H9 (cell line): Measurements from ENCODE around the gene ATP6AP1. TPM values are rescaled to one million over a fixed set of nuclear protein-coding genes. Genes with fewer than 3 reads are reported as not detected.

ENCODE experiments used
- DNase-seq: peaks from one replicate; pipeline ENCODE4 v3.0.0-alpha.2; 2017
- H2AFZ ChIP-seq: one replicate; pipeline ENCODE4 v1.6.1; 2013; ENCODE audit warnings: mild to moderate bottlenecking, low read length, control low read depth, moderate library complexity
- H2AK5ac ChIP-seq: 2 replicates; pipeline ENCODE4 v1.6.1; 2013; ENCODE audit warnings: low read length, control low read depth, mixed read lengths; ENCODE audit not compliant: insufficient read length
- H2BK120ac ChIP-seq: one replicate; pipeline ENCODE4 v1.6.1; 2013; ENCODE audit warnings: low read depth, mild to moderate bottlenecking, low read length, control low read depth, inconsistent platforms; ENCODE audit not compliant: poor library complexity, severe bottlenecking
- H2BK12ac ChIP-seq: 2 replicates; pipeline ENCODE4 v1.6.1; 2013; ENCODE audit warnings: low read length, control low read depth, mixed read lengths, low read depth; ENCODE audit not compliant: insufficient read length
- H2BK15ac ChIP-seq: 2 replicates; pipeline ENCODE4 v1.6.1; 2013; ENCODE audit warnings: low read depth, low read length, control low read depth
- H2BK20ac ChIP-seq: one replicate; pipeline ENCODE4 v1.6.1; 2013; ENCODE audit warnings: low read depth, mild to moderate bottlenecking, low read length, control low read depth, inconsistent platforms; ENCODE audit not compliant: poor library complexity, severe bottlenecking
- H2BK5ac ChIP-seq: 2 replicates; pipeline ENCODE4 v1.6.1; 2013; ENCODE audit warnings: low read length, control low read depth, mixed read lengths; ENCODE audit not compliant: insufficient read length
- H3K14ac ChIP-seq: 2 replicates; pipeline ENCODE4 v1.6.1; 2013; ENCODE audit warnings: low read length, control low read depth; ENCODE audit not compliant: insufficient read depth
- H3K18ac ChIP-seq: 2 replicates; pipeline ENCODE4 v1.6.1; 2013; ENCODE audit warnings: low read depth, mild to moderate bottlenecking, mixed read lengths, low read length, control low read depth; ENCODE audit not compliant: insufficient read length
- H3K23ac ChIP-seq: 2 replicates; pipeline ENCODE4 v1.6.1; 2013; ENCODE audit warnings: low read length, control low read depth, mixed read lengths, low read depth; ENCODE audit not compliant: insufficient read length
- H3K23me2 ChIP-seq: 2 replicates; pipeline ENCODE4 v1.6.1; 2013; ENCODE audit warnings: low read depth, mild to moderate bottlenecking, mixed read lengths, low read length, control low read depth; ENCODE audit not compliant: insufficient read length, poor library complexity, severe bottlenecking
- H3K27ac ChIP-seq: 2 replicates; pipeline ENCODE4 v1.5.1; 2013; ENCODE audit warnings: low read length, control low read depth, mixed read lengths, low read depth; ENCODE audit not compliant: insufficient read length
- H3K27me3 ChIP-seq: 2 replicates; pipeline ENCODE4 v1.6.1; 2013; ENCODE audit warnings: low read length, control low read depth, inconsistent platforms; ENCODE audit not compliant: insufficient read depth
- H3K4ac ChIP-seq: 2 replicates; pipeline ENCODE4 v1.6.1; 2013; ENCODE audit warnings: low read depth, mild to moderate bottlenecking, control low read depth, inconsistent platforms, low read length, moderate library complexity
- H3K4me1 ChIP-seq: 2 replicates; pipeline ENCODE4 v1.6.1; 2013; ENCODE audit warnings: low read length, control low read depth, inconsistent platforms; ENCODE audit not compliant: insufficient read depth
- H3K4me2 ChIP-seq: 2 replicates; pipeline ENCODE4 v1.6.1; 2013; ENCODE audit warnings: low read length, control low read depth, mixed read lengths; ENCODE audit not compliant: insufficient read length, insufficient read depth
- H3K56ac ChIP-seq: 2 replicates; pipeline ENCODE4 v1.6.1; 2013; ENCODE audit warnings: low read depth, mild to moderate bottlenecking, mixed read lengths, low read length, control low read depth; ENCODE audit not compliant: insufficient read length
- H3K79me1 ChIP-seq: 2 replicates; pipeline ENCODE4 v1.6.1; 2013; ENCODE audit warnings: low read depth, mild to moderate bottlenecking, moderate library complexity, low read length, control low read depth, inconsistent platforms; ENCODE audit not compliant: insufficient read depth, poor library complexity, severe bottlenecking
- H3K79me2 ChIP-seq: 2 replicates; pipeline ENCODE4 v1.6.1; 2013; ENCODE audit warnings: low read length, control low read depth, inconsistent platforms; ENCODE audit not compliant: insufficient read depth
- H3K9ac ChIP-seq: 2 replicates; pipeline ENCODE4 v1.6.1; 2013; ENCODE audit warnings: low read length, control low read depth, mixed read lengths; ENCODE audit not compliant: insufficient read length; ENCODE audit errors: extremely low read depth
- H3K9me3 ChIP-seq: one replicate; pipeline ENCODE4 v1.6.1; 2013; ENCODE audit warnings: low read depth, low read length, inconsistent platforms; ENCODE audit not compliant: control insufficient read depth
- H3T11ph ChIP-seq: one replicate; pipeline ENCODE4 v1.6.1; 2013; ENCODE audit warnings: mild to moderate bottlenecking, low read length, control low read depth, inconsistent platforms
- H4K20me1 ChIP-seq: one replicate; pipeline ENCODE4 v1.6.1; 2013; ENCODE audit not compliant: control insufficient read depth, insufficient read length, insufficient read depth
- H4K5ac ChIP-seq: 2 replicates; pipeline ENCODE4 v1.6.1; 2013; ENCODE audit warnings: low read depth, mild to moderate bottlenecking, mixed read lengths, low read length, control low read depth; ENCODE audit not compliant: insufficient read length
- H4K8ac ChIP-seq: replicated peaks from 2 replicates; pipeline ENCODE4 v1.6.1; 2013; ENCODE audit warnings: low read length, control low read depth, mixed read lengths, low read depth; ENCODE audit not compliant: insufficient read length
- H4K91ac ChIP-seq: 2 replicates; pipeline ENCODE4 v1.6.1; 2013; ENCODE audit warnings: low read depth, mild to moderate bottlenecking, moderate library complexity, mixed read lengths, low read length, control low read depth; ENCODE audit not compliant: insufficient read length
- H3K27ac Mint-ChIP-seq, 3 experiments: 2 replicates in 2 of 3; 3 replicates in 1 of 3; pipeline ENCODE4 v1.8.0; 2020 to 2021; ENCODE audit warnings: mixed read lengths in 3 of 3, mild to moderate bottlenecking in 1 of 3, moderate library complexity in 1 of 3
- H3K27me3 Mint-ChIP-seq: 2 replicates; pipeline ENCODE4 v1.8.0; 2021; ENCODE audit warnings: low read depth, mild to moderate bottlenecking, moderate library complexity, mixed read lengths
- H3K36me3 Mint-ChIP-seq, 3 experiments: 2 replicates in 2 of 3; 3 replicates in 1 of 3; pipeline ENCODE4 v1.8.0; 2020 to 2021; ENCODE audit warnings: low read depth in 3 of 3, mixed read lengths in 3 of 3; ENCODE audit not compliant: insufficient read depth in 1 of 3
- H3K4me1 Mint-ChIP-seq, 2 experiments: 2 replicates each; pipeline ENCODE4 v1.8.0; 2020; ENCODE audit warnings: mixed read lengths in 2 of 2
- H3K4me3 Mint-ChIP-seq, 2 experiments: 2 replicates in 1 of 2; 3 replicates in 1 of 2; pipeline ENCODE4 v1.8.0; 2020 to 2021; ENCODE audit warnings: mild to moderate bottlenecking in 2 of 2, mixed read lengths in 2 of 2, moderate library complexity in 1 of 2
- H3K9me3 Mint-ChIP-seq, 2 experiments: 2 replicates in 1 of 2; 3 replicates in 1 of 2; pipeline ENCODE4 v1.8.0; 2020; ENCODE audit warnings: mild to moderate bottlenecking in 2 of 2, mixed read lengths in 2 of 2, moderate library complexity in 1 of 2
- WGBS: extraction: QIAGEN DNeasy Blood & Tissue Kit; methylation state at CpG from one replicate; pipeline ENCODE4 v1.1.7; 2013; ENCODE audit warnings: missing lambda C conversion rate, low lambda C conversion rate, mixed read lengths; ENCODE audit not compliant: insufficient read length; ENCODE audit errors: extremely low coverage; 5-methylcytosine and 5-hydroxymethylcytosine counted together
- total RNA-seq: library from RNA; stranded (reverse); gene quantifications from 2 replicates; pipeline ENCODE4 v1.2.1, GENCODE V29; 2021
- TF ChIP-seq, protein P1 (sequence below): fragments of 200-600 bp; sonication (generic); conservative IDR thresholded peaks from 3 replicates; pipeline ENCODE4 v1.8.0; 2021; ENCODE audit warnings: antibody characterized with exemption, mild to moderate bottlenecking

ATP6AP1 gene
- total RNA-seq, 1 experiment from 2014 or later, result 45.6 TPM

DNA sequence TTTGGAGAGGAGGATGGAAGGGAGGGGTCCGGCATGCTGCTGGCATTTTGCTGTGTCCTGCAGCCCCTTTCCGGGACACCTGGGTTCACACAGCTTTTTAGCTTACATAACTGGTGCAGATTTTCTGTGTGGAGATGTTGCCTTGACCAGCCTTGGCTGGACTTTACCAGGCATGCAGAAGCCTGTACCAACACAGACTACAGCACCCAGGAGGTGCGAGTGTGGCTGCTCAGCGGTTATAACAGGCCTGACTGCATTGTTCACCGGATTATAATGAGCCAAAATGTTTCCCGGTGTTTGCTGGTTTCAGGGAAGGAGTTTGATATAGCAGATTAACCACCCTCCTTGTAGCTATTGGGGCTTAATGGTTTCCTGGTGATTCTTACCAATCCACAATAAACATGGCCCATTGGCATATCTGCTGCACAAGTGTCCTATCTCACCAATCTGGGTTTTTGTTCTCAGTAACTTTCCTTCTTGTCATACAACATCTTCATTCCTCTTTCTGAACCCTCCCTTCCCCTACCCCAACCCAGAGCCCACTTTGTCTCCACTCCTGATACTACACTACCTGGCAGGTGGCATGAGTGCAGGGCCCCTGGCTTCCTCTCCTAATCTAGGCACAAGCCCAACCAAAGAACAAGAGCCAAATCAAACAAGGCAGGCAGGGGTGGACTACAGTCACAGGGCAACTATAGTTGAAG, 26.4 kb upstream of the ATP6AP1 start:
- Mint-ChIP-seq H3K4me1 (peaks cover 0 to 15% of the 10 kb centered on the region in 2 experiments; a peak in 2 of 4 replicates), H3K36me3 (peaks cover 30 to 49% (median 38%) of the 10 kb centered on the region in 3 experiments), H3K4me3 (no peak overlapping the region), H3K9me3 (peaks cover 77 to 82% of the 10 kb centered on the region in 2 experiments), H3K27me3 (peaks cover 5% of the 10 kb centered on the region), H3K27ac (peak overlapping the region in 1 of 3 experiments; percentile 89; a peak in 2 of 7 replicates)
- Histone ChIP-seq H2BK20ac (no peak overlapping the region), H2AK5ac (no peak overlapping the region), H3K23me2 (peaks cover 15% of the 10 kb centered on the region), H3K27me3 (no peaks in the 10 kb centered on the region), H4K91ac (no peak overlapping the region), H2AFZ (no peak overlapping the region), H3K23ac (no peak overlapping the region), H3K79me2 (peaks cover 3% of the 10 kb centered on the region; the same call in 1 of the 2 replicates), H4K5ac (no peak overlapping the region), H2BK12ac (no peak overlapping the region), H2BK15ac (no peak overlapping the region), H3K9ac (no peak overlapping the region), H3K56ac (no peak overlapping the region), H3K79me1 (no peaks in the 10 kb centered on the region), H3K4me1 (no peaks in the 10 kb centered on the region), H4K20me1 (no peaks in the 10 kb centered on the region), H2BK5ac (no peak overlapping the region), H3K14ac (no peak overlapping the region), H3K27ac (no peak overlapping the region), H2BK120ac (no peak overlapping the region), H3K4me2 (no peak overlapping the region), H3K9me3 (peaks cover 35% of the 10 kb centered on the region), H3K4ac (no peak overlapping the region), H4K8ac (no peak overlapping the region), H3K18ac (no peak overlapping the region), H3T11ph (no peak overlapping the region)
- DNase-seq, result no peak
- TF ChIP-seq, protein P1, sequence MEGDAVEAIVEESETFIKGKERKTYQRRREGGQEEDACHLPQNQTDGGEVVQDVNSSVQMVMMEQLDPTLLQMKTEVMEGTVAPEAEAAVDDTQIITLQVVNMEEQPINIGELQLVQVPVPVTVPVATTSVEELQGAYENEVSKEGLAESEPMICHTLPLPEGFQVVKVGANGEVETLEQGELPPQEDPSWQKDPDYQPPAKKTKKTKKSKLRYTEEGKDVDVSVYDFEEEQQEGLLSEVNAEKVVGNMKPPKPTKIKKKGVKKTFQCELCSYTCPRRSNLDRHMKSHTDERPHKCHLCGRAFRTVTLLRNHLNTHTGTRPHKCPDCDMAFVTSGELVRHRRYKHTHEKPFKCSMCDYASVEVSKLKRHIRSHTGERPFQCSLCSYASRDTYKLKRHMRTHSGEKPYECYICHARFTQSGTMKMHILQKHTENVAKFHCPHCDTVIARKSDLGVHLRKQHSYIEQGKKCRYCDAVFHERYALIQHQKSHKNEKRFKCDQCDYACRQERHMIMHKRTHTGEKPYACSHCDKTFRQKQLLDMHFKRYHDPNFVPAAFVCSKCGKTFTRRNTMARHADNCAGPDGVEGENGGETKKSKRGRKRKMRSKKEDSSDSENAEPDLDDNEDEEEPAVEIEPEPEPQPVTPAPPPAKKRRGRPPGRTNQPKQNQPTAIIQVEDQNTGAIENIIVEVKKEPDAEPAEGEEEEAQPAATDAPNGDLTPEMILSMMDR, result no peak
- WGBS, result no CpG with 5 or more reads among the region's 6 CpGs
